Glomerular visceral epithelial cell (primary cell): Measurements from ENCODE around the gene IP6K3.

Experiments
- DNase-seq: peaks from one replicate; pipeline ENCODE4 v3.0.0-alpha.2; 2016; ENCODE audit errors: extremely low spot score

IP6K3 gene

GRCh38 chr6:33777398-33778388 lies 31.0 kb upstream of the IP6K3 start:
- peak; percentile 64 for DNase-seq

GRCh38 chr6:33776764-33777163 lies 30.1 kb upstream of the IP6K3 start:
- DNase-seq: no peak

GRCh38 chr6:33776186-33776585 lies 29.5 kb upstream of the IP6K3 start:
- DNase-seq: no peak

- no peak for DNase-seq
Measured at GRCh38 chr6:33774774-33775173, 28.1 kb upstream of the IP6K3 start.

- DNase-seq: no peak
Measured at GRCh38 chr6:33772902-33773472, 26.3 kb upstream of the IP6K3 start.

GRCh38 chr6:33772082-33772830 lies 25.6 kb upstream of the IP6K3 start:
- no peak for DNase-seq

- peak; percentile 97 for DNase-seq
Measured at GRCh38 chr6:33771146-33772081, 24.7 kb upstream of the IP6K3 start.

GRCh38 chr6:33770833-33771145 lies 24.1 kb upstream of the IP6K3 start:
- DNase-seq: no peak

GRCh38 chr6:33770124-33770832 lies 23.6 kb upstream of the IP6K3 start:
- DNase-seq: no peak

- DNase-seq: no peak
Measured at GRCh38 chr6:33769248-33769821, 22.6 kb upstream of the IP6K3 start.

- peak; percentile 73 for DNase-seq
Measured at GRCh38 chr6:33768644-33769120, 22.0 kb upstream of the IP6K3 start.

GRCh38 chr6:33766921-33767907 lies 20.5 kb upstream of the IP6K3 start:
- no peak for DNase-seq

- no peak for DNase-seq
Measured at GRCh38 chr6:33765368-33765767, 18.7 kb upstream of the IP6K3 start.

GRCh38 chr6:33764036-33764435 lies 17.3 kb upstream of the IP6K3 start:
- no peak for DNase-seq

GRCh38 chr6:33763483-33763882 lies 16.8 kb upstream of the IP6K3 start:
- DNase-seq: no peak

- DNase-seq: no peak
Measured at GRCh38 chr6:33762713-33763112, 16.0 kb upstream of the IP6K3 start.

GRCh38 chr6:33761922-33762629 lies 15.4 kb upstream of the IP6K3 start:
- peak; percentile 53 for DNase-seq

- DNase-seq: no peak
Measured at GRCh38 chr6:33761581-33761921, 14.8 kb upstream of the IP6K3 start.
